Activated T-cell treated with anti-CD3 and anti-CD28 coated beads, Interleukin-2, amount 50 U/mL, for 48 hours (primary cell): ENCODE measurements around the gene OR4A15.

ENCODE experiments used
- DNase-seq, 2 experiments: peaks; one replicate each; pipeline ENCODE4 v3.0.0-alpha.2; 2020

The OR4A15 gene

DNA sequence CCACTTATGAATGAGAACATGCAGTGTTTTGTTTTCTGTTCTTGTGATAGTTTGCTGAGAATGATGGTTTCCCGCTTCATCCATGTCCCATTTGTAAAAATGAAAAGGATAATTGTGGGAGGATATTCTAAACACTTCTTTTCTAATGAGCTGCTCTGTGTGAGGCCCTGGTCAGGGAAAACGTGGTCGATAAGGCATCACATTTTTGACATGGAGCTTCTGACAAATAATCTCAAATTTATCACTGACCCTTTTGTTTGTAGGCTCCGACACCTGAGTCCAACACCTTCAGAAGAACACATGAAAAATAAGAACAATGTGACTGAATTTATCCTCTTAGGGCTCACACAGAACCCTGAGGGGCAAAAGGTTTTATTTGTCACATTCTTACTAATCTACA lies at the start of gene OR4A15:
Gene OR4A15, plus strand, starts transcription at position 301 of the 400 bp plus-strand sequence. Its CDS starts 0 bp downstream, at position 301.
- DNase-seq = no peak

DNA sequence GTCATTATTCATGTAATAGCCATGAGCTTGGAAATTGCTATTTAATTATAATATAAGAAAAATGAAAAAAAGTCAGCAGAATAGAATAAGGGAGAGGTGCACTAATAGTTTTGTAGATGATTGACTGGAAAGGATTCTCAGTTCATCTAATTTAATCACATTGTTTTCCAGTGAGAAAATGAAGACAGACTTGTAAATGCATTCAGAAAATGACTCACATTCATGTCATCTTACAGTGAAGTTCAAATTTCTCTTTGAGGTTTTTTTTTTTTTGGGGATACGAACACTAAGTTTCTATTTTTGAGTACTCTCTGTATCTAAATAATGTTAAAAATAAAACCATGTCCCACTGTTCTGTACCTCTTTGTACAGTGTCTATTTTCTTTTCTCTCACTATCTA lies 43.3 kb upstream of the OR4A15 start:
- no peak for DNase-seq

DNA sequence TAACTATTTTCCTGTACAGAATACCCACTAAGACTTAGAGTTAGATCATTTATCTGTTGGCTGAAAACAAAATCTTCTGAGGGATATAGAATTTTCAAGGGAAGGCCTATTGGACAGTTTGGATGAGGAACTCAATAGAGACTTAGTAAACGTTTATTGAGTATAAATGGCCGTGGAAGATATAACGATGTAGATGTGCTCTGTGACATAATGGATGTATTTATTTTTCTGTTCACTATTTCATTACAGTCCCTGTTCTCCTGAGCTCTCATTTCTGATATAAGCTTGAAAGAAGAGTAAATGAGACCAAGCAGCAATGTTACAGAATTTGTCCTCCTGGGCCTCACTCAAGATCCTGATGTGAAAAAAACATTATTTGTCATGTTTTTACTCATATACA lies 24.9 kb upstream of the OR4A15 start, which contains the start of gene OR4A16:
Gene OR4A16, plus strand, starts transcription at position 301 of the 400 bp plus-strand sequence. Its CDS starts 0 bp downstream, at position 301.
- no peak for DNase-seq

DNA sequence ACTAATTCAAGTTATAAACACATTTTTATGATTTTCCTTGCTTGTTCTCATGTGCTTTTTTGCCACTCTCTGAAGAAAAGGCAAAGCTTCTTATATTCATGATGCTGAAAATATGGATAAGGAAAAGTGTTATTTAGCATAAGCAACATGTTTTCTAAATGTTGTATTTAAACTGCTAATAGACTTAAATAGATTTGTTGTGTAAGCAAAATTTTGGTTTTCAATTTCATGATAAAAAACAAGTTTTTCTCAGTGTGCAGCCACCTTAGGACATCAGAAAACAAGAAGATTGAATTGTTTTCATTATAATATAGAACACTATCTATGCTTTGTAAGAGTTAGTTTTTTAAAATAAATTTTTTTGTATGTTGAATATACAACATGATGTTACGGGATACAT lies 22.5 kb upstream of the OR4A15 start:
- DNase-seq = no peak

DNA sequence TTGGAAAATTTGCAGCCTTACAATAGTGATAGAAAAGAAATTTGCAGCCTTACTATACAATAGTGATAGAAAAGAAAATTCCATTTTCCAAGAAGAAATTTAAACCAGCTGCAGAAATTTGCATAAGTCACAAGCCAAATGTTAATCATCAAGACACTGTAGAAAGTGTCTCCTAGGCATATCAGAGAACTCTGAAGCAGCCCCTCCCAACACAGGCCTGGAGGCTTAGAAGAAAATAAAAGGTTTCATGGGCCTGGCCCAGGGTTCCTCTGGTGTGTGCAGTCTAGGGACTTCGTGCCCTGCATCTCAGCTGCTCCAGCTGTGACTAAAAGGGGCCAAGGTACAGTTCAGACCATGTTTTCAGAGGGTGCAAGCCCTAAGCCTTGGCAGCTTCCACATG lies 18.7 kb upstream of the OR4A15 start:
- no peak for DNase-seq

DNA sequence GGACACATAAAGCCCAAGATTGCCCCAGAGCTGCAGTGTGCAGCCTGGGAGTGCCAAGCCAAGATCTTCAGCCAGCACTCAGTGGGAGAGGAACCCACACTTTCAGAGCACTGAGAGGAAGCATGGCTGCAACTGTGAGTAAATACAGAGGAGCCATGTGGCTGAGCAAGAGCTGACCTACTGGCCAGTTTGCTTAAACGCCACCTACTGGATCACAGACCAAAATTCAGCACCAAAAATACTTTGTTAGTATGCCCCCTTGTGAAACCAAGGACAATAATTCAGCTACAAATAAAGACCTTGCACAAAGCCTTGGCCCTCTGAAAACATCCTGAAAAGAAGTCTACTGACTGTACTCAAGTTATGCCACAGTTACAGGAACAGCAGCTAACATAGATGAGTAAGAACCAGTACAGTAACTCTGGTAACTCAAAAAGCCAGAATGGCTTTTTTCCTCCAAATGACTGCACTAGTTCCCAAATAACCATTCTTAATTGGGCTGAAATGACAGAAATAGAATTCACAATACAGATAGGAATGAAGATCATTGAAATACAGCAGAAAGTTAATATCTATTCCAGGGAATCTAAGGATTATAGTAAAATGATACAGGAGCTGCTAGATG lies 10.1 kb upstream of the OR4A15 start:
- DNase-seq = no peak

DNA sequence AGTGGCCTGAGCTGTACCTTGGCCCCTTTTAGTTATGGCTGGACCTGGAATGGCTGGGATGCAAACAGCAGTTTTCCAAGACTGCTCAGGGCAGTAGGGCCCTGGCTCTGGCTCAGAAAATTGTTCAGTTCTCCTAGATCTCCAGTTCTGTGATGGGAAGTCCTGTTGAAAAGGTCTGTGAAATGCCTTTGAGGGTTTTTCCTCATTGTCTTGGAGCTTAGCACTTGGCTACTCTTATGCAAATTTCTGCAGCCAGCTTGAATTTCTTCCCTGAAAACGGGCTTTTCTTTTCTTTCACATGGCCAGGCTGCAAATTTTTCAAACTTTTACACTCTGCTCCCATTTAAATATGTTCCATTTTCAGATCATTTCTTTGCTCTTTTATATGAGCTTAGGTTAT lies 33.2 kb downstream of the OR4A15 start:
- DNase-seq = no peak
